ENCODE measurements around the gene ATP8B4. TPM values are rescaled to one million over a fixed set of nuclear protein-coding genes. Genes with fewer than 3 reads are reported as not detected.

The ATP8B4 gene
- total RNA-seq, 1 experiment from 2014 or later = not detected

DNA sequence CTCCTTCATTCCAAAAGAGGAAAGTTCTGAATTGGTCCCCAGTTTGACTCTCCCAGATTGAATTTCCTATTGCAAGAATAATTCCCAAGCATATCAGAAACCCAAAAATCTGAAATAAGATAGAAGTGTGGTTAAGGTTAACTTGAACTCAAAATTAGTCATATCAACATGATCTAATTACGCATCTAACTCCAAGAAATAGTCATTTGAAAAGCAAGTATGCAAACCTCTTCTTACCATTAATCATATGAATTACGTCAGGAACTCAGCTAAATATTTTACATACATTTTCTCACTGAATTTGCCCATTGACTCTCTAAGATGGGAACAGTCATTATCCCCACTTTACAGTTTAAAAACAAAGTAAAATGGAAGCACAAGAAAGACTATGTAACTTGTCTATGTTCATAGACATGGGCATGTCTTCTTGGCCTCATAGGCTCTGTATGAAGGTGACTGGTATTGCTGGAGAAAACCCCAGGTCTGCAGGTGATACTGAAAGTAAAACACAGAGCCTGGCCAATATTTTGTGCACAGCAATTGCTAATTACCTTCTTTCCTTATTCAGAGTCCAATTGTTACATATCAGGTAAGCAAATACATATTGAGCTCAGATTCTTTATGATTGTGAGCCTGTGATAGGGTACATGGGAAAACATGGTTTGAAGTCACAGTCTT lies 139.2 kb downstream of the ATP8B4 start:
- H3K27ac ChIP-seq (ENCODE audit: low read length) = no peak overlapping the region
- H3K4me1 ChIP-seq (ENCODE audit: control insufficient read depth, insufficient read depth, low read length) = no peaks in the 10 kb centered on the region
- ATAC-seq (no peak), DNase-seq (ENCODE audit: low read depth, low spot score) (no peak)
- H3K4me3 ChIP-seq (ENCODE audit: low read depth in 2 of 2, low read length in 2 of 2) = no peak overlapping the region
- BruUV-seq (replicated peaks) = no TSS peak
- no peak for TF ChIP-seq SIN3A (IDR thresholded peaks at IDR 0.05; ENCODE audit: borderline replicate concordance, insufficient read depth, low read depth, low read length)
- TF ChIP-seq POLR2AphosphoS5 (IDR thresholded peaks at IDR 0.05; ENCODE audit: low read depth, low read length) = no peak
- no peak for TF ChIP-seq TCF7L2 (IDR thresholded peaks at IDR 0.05; ENCODE audit: low read depth, low read length)
- TF ChIP-seq, protein P1, sequence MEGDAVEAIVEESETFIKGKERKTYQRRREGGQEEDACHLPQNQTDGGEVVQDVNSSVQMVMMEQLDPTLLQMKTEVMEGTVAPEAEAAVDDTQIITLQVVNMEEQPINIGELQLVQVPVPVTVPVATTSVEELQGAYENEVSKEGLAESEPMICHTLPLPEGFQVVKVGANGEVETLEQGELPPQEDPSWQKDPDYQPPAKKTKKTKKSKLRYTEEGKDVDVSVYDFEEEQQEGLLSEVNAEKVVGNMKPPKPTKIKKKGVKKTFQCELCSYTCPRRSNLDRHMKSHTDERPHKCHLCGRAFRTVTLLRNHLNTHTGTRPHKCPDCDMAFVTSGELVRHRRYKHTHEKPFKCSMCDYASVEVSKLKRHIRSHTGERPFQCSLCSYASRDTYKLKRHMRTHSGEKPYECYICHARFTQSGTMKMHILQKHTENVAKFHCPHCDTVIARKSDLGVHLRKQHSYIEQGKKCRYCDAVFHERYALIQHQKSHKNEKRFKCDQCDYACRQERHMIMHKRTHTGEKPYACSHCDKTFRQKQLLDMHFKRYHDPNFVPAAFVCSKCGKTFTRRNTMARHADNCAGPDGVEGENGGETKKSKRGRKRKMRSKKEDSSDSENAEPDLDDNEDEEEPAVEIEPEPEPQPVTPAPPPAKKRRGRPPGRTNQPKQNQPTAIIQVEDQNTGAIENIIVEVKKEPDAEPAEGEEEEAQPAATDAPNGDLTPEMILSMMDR (IDR thresholded peaks at IDR 0.05) = no peak
- TF ChIP-seq, protein P2, sequence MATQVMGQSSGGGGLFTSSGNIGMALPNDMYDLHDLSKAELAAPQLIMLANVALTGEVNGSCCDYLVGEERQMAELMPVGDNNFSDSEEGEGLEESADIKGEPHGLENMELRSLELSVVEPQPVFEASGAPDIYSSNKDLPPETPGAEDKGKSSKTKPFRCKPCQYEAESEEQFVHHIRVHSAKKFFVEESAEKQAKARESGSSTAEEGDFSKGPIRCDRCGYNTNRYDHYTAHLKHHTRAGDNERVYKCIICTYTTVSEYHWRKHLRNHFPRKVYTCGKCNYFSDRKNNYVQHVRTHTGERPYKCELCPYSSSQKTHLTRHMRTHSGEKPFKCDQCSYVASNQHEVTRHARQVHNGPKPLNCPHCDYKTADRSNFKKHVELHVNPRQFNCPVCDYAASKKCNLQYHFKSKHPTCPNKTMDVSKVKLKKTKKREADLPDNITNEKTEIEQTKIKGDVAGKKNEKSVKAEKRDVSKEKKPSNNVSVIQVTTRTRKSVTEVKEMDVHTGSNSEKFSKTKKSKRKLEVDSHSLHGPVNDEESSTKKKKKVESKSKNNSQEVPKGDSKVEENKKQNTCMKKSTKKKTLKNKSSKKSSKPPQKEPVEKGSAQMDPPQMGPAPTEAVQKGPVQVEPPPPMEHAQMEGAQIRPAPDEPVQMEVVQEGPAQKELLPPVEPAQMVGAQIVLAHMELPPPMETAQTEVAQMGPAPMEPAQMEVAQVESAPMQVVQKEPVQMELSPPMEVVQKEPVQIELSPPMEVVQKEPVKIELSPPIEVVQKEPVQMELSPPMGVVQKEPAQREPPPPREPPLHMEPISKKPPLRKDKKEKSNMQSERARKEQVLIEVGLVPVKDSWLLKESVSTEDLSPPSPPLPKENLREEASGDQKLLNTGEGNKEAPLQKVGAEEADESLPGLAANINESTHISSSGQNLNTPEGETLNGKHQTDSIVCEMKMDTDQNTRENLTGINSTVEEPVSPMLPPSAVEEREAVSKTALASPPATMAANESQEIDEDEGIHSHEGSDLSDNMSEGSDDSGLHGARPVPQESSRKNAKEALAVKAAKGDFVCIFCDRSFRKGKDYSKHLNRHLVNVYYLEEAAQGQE (IDR thresholded peaks at IDR 0.05; ENCODE audit: insufficient read depth in 1 of 2, low read depth in 2 of 2, low read length in 1 of 2) = no peak
- ChIA-PET CTCF (no interaction called here), POLR2A (no interaction called here)
- in situ Hi-C loops (cut with HindIII; ENCODE audit: low pct_unique_long_range_greater_than_20kb, low sequenced_read_pairs) = no loop called here
- H3K9me3 ChIP-seq (ENCODE audit: control insufficient read depth, insufficient read depth, low read depth, low read length) = no peaks in the 10 kb centered on the region
- intact Hi-C loops (cut with micrococcal nuclease; ENCODE audit: unreplicated experiment) = no loop called here
- H3K36me3 ChIP-seq (ENCODE audit: control insufficient read depth, insufficient read depth, low read length) = no peaks in the 10 kb centered on the region
- H3K27me3 ChIP-seq (ENCODE audit: control insufficient read depth, insufficient read depth, low read length) = no peaks in the 10 kb centered on the region

DNA sequence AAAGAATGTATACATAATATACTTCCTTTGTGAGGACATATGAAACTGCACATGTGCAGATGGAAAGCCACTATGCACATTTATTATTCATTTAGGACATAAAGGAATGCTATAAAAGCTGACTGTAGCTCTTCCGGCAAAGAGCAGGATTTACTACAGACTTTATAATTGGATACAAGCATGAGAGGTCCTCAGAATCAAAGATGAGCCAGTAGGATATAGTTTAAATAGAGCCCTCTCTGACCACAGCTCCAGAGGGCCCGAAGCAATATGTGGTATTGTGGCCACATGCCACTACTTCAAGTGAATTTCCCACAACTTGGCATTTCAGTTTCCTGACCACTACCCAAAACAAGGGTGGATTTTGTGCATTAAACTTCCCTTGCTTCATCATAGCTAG lies 140.9 kb downstream of the ATP8B4 start:
- ChIA-PET CTCF (interaction anchor here (0.7 kb wide), 1 partner anchor 227 kb away, joined by 5 read pairs; no protein-coding TSS in a partner anchor), POLR2A (no interaction called here)
- BruUV-seq (replicated peaks) = no TSS peak
- no peak for DNase-seq (ENCODE audit: low read depth, low spot score)
- ATAC-seq = no peak
- in situ Hi-C loops (cut with HindIII; ENCODE audit: low pct_unique_long_range_greater_than_20kb, low sequenced_read_pairs) = no loop called here
- TF ChIP-seq POLR2AphosphoS5 (IDR thresholded peaks at IDR 0.05; ENCODE audit: low read depth, low read length) = no peak
- TF ChIP-seq, protein P2 (IDR thresholded peaks at IDR 0.05; ENCODE audit: insufficient read depth in 1 of 2, low read depth in 2 of 2, low read length in 1 of 2) = no peak
- no peak for TF ChIP-seq TCF7L2 (IDR thresholded peaks at IDR 0.05; ENCODE audit: low read depth, low read length)
- no peak for TF ChIP-seq SIN3A (IDR thresholded peaks at IDR 0.05; ENCODE audit: borderline replicate concordance, insufficient read depth, low read depth, low read length)
- TF ChIP-seq, protein P1 (IDR thresholded peaks at IDR 0.05) = no peak
- no peaks in the 10 kb centered on the region for H3K27me3 ChIP-seq (ENCODE audit: control insufficient read depth, insufficient read depth, low read length)
- intact Hi-C loops (cut with micrococcal nuclease; ENCODE audit: unreplicated experiment) = no loop called here
- H3K9me3 ChIP-seq (ENCODE audit: control insufficient read depth, insufficient read depth, low read depth, low read length) = no peaks in the 10 kb centered on the region
- H3K4me1 ChIP-seq (ENCODE audit: control insufficient read depth, insufficient read depth, low read length) = no peaks in the 10 kb centered on the region
- no peak overlapping the region for H3K4me3 ChIP-seq (ENCODE audit: low read depth in 2 of 2, low read length in 2 of 2)
- no peaks in the 10 kb centered on the region for H3K36me3 ChIP-seq (ENCODE audit: control insufficient read depth, insufficient read depth, low read length)
- no peak overlapping the region for H3K27ac ChIP-seq (ENCODE audit: low read length)

All from Panc1 (cell line).